ENCODE data around the gene TMEM198. TPM values are rescaled to one million over a fixed set of nuclear protein-coding genes. Genes with fewer than 3 reads are reported as not detected.

The TMEM198 gene
- polyA plus RNA-seq, 1 donor from 2014 or later: 44.0 TPM

- Histone ChIP-seq H3K79me2 (replicated peaks; ENCODE audit: insufficient read depth, low read length) (no peaks in the 10 kb centered on the region), H3K9ac (ENCODE audit: low read length) (no peak overlapping the region), H3K27ac (ENCODE audit: low read length) (no peak overlapping the region), H3K9me2 (ENCODE audit: insufficient read depth, low read length) (no peaks in the 10 kb centered on the region), H3K4me3 (ENCODE audit: low read length) (no peak overlapping the region), H3K27me3 (ENCODE audit: insufficient read depth, low read depth, low read length) (no peaks in the 10 kb centered on the region), H3F3A (ENCODE audit: insufficient read depth, low read length, poor library complexity, severe bottlenecking) (no peaks in the 10 kb centered on the region), H4K20me1 (ENCODE audit: insufficient read depth) (no peaks in the 10 kb centered on the region), H2AFZ (ENCODE audit: low read depth, low read length) (no peak overlapping the region), H3K36me3 (ENCODE audit: insufficient read depth, low read length) (no peaks in the 10 kb centered on the region), H3K4me2 (ENCODE audit: low read length) (no peak overlapping the region), H3K9me3 (ENCODE audit: low read length) (no peaks in the 10 kb centered on the region)
- no peak for TF ChIP-seq POLR2AphosphoS5 (IDR thresholded peaks at IDR 0.05)
Measured at GRCh38 chr2:219563271-219563928, 19.6 kb downstream of the TMEM198 start.

- Histone ChIP-seq H3K4me3 (ENCODE audit: low read length) (no peak overlapping the region), H3K36me3 (ENCODE audit: insufficient read depth, low read length) (no peaks in the 10 kb centered on the region), H3K27me3 (ENCODE audit: insufficient read depth, low read depth, low read length) (no peaks in the 10 kb centered on the region), H3K9me2 (ENCODE audit: insufficient read depth, low read length) (no peaks in the 10 kb centered on the region), H3F3A (ENCODE audit: insufficient read depth, low read length, poor library complexity, severe bottlenecking) (no peaks in the 10 kb centered on the region), H4K20me1 (ENCODE audit: insufficient read depth) (no peaks in the 10 kb centered on the region), H3K4me2 (ENCODE audit: low read length) (no peak overlapping the region), H2AFZ (ENCODE audit: low read depth, low read length) (no peak overlapping the region), H3K9ac (ENCODE audit: low read length) (no peak overlapping the region), H3K9me3 (ENCODE audit: low read length) (no peaks in the 10 kb centered on the region), H3K27ac (ENCODE audit: low read length) (no peak overlapping the region), H3K79me2 (replicated peaks; ENCODE audit: insufficient read depth, low read length) (peaks cover 5% of the 10 kb centered on the region)
- TF ChIP-seq MXI1 (conservative IDR thresholded peaks at IDR 0.05; ENCODE audit: poor library complexity, severe bottlenecking) (no peak), SMC3 (conservative IDR thresholded peaks at IDR 0.05; ENCODE audit: poor library complexity) (no peak)
Measured at GRCh38 chr2:219565130-219566080, 21.6 kb downstream of the TMEM198 start.

GRCh38 chr2:219566640-219567039 is 22.8 kb downstream of the TMEM198 start:
- H4K20me1 ChIP-seq (ENCODE audit: insufficient read depth): no peaks in the 10 kb centered on the region
- TF ChIP-seq SMC3 (conservative IDR thresholded peaks at IDR 0.05; ENCODE audit: poor library complexity) (no peak), RAD21 (conservative IDR thresholded peaks at IDR 0.05) (no peak), EZH2 (IDR thresholded peaks at IDR 0.05; ENCODE audit: borderline replicate concordance, insufficient read depth, low read length, poor library complexity, severe bottlenecking) (no peak), REST (IDR thresholded peaks at IDR 0.05; ENCODE audit: borderline replicate concordance) (no peak), CTCF (IDR thresholded peaks at IDR 0.05; ENCODE audit: poor library complexity, severe bottlenecking) (no peak), EP300 (conservative IDR thresholded peaks at IDR 0.05; ENCODE audit: poor library complexity, severe bottlenecking) (no peak), POLR2AphosphoS5 (IDR thresholded peaks at IDR 0.05) (no peak), TAF1 (IDR thresholded peaks at IDR 0.05; ENCODE audit: low read depth) (no peak), MXI1 (conservative IDR thresholded peaks at IDR 0.05; ENCODE audit: poor library complexity, severe bottlenecking) (no peak)
- H3K27ac ChIP-seq (ENCODE audit: low read length): no peak overlapping the region
- peaks cover 5% of the 10 kb centered on the region for H3K79me2 ChIP-seq (replicated peaks; ENCODE audit: insufficient read depth, low read length)
- H2AFZ ChIP-seq (ENCODE audit: low read depth, low read length): no peak overlapping the region
- H3K27me3 ChIP-seq (ENCODE audit: insufficient read depth, low read depth, low read length): no peaks in the 10 kb centered on the region
- H3K4me3 ChIP-seq (ENCODE audit: low read length): no peak overlapping the region
- no peaks in the 10 kb centered on the region for H3K9me2 ChIP-seq (ENCODE audit: insufficient read depth, low read length)
- no peak overlapping the region for H3K9ac ChIP-seq (ENCODE audit: low read length)
- no peaks in the 10 kb centered on the region for H3K36me3 ChIP-seq (ENCODE audit: insufficient read depth, low read length)
- H3K9me3 ChIP-seq (ENCODE audit: low read length): no peaks in the 10 kb centered on the region
- H3K4me2 ChIP-seq (ENCODE audit: low read length): no peak overlapping the region
- H3F3A ChIP-seq (ENCODE audit: insufficient read depth, low read length, poor library complexity, severe bottlenecking): no peaks in the 10 kb centered on the region
